Measurements from ENCODE around the gene BBS2. TPM values are rescaled to one million over a fixed set of nuclear protein-coding genes. Genes with fewer than 3 reads are reported as not detected.

BBS2 gene
- total and polyA plus RNA-seq, 2 of the 4 experiments (the other 2 are of a cell fraction), result 18.6 to 32.3 TPM

DNA sequence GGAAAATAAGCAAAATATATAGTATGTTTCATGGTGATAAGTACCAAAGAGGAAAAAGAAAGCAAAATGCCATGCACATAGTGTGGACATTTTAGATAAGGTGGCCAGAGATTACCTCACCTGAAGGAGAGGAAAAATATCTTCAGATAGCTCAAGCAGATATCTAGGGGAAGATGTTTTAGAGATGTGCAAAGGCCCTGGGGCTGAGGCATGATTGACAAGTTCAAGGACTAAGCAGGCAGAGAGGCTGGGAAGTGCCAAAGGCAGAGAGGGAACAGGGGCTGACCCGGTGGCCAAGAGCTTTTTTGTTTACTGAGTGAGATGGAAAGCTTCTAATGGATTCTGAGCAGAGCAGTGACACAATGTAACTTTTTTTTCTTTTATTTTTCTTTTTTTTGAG lies 40.6 kb upstream of the BBS2 start:
- H3K27me3 ChIP-seq (ENCODE audit: control insufficient read depth, insufficient read depth, low read length), result peaks cover 26% of the 10 kb centered on the region
- ChIA-PET POLR2A (ENCODE audit: unreplicated experiment) (no interaction called here), CTCF (interaction anchor here (1.2 to 1.6 kb wide), 2 partner anchors 13 to 17 kb away, joined by 3 read pairs; no protein-coding TSS in a partner anchor)
- intact Hi-C loops (cut with micrococcal nuclease) (no loop called here), dilution Hi-C loops (cut with HindIII; ENCODE audit: low sequenced_read_pairs, unreplicated experiment) (no loop called here), in situ Hi-C loops (cut with MboI; ENCODE audit: low sequenced_read_pairs) (no loop called here)
- H3K9me3 ChIP-seq (ENCODE audit: control insufficient read depth, insufficient read depth, low read length), result no peaks in the 10 kb centered on the region
- no peak overlapping the region for H3K4me3 ChIP-seq (ENCODE audit: insufficient read depth, low read depth, low read length)
- no peaks in the 10 kb centered on the region for H3K4me1 ChIP-seq (ENCODE audit: control insufficient read depth, insufficient read depth, low read length)
- TF ChIP-seq, protein P1, sequence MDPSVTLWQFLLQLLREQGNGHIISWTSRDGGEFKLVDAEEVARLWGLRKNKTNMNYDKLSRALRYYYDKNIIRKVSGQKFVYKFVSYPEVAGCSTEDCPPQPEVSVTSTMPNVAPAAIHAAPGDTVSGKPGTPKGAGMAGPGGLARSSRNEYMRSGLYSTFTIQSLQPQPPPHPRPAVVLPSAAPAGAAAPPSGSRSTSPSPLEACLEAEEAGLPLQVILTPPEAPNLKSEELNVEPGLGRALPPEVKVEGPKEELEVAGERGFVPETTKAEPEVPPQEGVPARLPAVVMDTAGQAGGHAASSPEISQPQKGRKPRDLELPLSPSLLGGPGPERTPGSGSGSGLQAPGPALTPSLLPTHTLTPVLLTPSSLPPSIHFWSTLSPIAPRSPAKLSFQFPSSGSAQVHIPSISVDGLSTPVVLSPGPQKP (IDR thresholded peaks at IDR 0.05; ENCODE audit: borderline replicate concordance, low read depth, low read length), result no peak
- no peak for TF ChIP-seq RAD21 (IDR thresholded peaks at IDR 0.05; ENCODE audit: low read length)
- TF ChIP-seq, protein P2, sequence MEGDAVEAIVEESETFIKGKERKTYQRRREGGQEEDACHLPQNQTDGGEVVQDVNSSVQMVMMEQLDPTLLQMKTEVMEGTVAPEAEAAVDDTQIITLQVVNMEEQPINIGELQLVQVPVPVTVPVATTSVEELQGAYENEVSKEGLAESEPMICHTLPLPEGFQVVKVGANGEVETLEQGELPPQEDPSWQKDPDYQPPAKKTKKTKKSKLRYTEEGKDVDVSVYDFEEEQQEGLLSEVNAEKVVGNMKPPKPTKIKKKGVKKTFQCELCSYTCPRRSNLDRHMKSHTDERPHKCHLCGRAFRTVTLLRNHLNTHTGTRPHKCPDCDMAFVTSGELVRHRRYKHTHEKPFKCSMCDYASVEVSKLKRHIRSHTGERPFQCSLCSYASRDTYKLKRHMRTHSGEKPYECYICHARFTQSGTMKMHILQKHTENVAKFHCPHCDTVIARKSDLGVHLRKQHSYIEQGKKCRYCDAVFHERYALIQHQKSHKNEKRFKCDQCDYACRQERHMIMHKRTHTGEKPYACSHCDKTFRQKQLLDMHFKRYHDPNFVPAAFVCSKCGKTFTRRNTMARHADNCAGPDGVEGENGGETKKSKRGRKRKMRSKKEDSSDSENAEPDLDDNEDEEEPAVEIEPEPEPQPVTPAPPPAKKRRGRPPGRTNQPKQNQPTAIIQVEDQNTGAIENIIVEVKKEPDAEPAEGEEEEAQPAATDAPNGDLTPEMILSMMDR (conservative IDR thresholded peaks at IDR 0.05; ENCODE audit: low read depth, low read length), result no peak
- no peak for TF ChIP-seq NFE2L2 (IDR thresholded peaks at IDR 0.05; ENCODE audit: low read depth, low read length)
- TF ChIP-seq RFX5 (IDR thresholded peaks at IDR 0.05; ENCODE audit: low read depth, low read length), result no peak
- TF ChIP-seq RCOR1 (IDR thresholded peaks at IDR 0.05; ENCODE audit: insufficient replicate concordance, low read length), result no peak
- TF ChIP-seq MAFK (IDR thresholded peaks at IDR 0.05; ENCODE audit: low read depth, low read length), result no peak
- no peak for TF ChIP-seq MAZ (IDR thresholded peaks at IDR 0.05; ENCODE audit: borderline replicate concordance, low read depth, low read length)
- TF ChIP-seq, protein P3, sequence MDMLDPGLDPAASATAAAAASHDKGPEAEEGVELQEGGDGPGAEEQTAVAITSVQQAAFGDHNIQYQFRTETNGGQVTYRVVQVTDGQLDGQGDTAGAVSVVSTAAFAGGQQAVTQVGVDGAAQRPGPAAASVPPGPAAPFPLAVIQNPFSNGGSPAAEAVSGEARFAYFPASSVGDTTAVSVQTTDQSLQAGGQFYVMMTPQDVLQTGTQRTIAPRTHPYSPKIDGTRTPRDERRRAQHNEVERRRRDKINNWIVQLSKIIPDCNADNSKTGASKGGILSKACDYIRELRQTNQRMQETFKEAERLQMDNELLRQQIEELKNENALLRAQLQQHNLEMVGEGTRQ (IDR thresholded peaks at IDR 0.05; ENCODE audit: low read depth, low read length), result no peak
- no peak for TF ChIP-seq CEBPB (IDR thresholded peaks at IDR 0.05; ENCODE audit: low read depth, low read length)
- TF ChIP-seq POLR2A (IDR thresholded peaks at IDR 0.05; ENCODE audit: low read depth, low read length), result no peak
- TF ChIP-seq FOS (IDR thresholded peaks at IDR 0.05; ENCODE audit: low read depth, low read length), result no peak
- H3K79me1 ChIP-seq (ENCODE audit: low read depth in 1 of 2, low read length in 2 of 2), result no peaks in the 10 kb centered on the region
- H3K9me1 ChIP-seq (ENCODE audit: insufficient read depth, low read length), result 0 out of 2 replicates have a peak, but pooled peaks cover 4% of the 10 kb centered on the region
- H4K8ac ChIP-seq (ENCODE audit: low read depth in 2 of 2, low read length in 2 of 2), result no peak overlapping the region
- WGBS, 2 experiments (ENCODE audit: extremely low coverage in 2 of 2, insufficient read length in 1 of 2), result no CpG with 5 or more reads among the region's 1 CpG
- H2BK20ac ChIP-seq (ENCODE audit: low read depth, low read length), result no peak overlapping the region
- H2BK5ac ChIP-seq (ENCODE audit: low read depth, low read length, poor library complexity, severe bottlenecking), result no peak overlapping the region
- no peak for DNase-seq
- no peaks in the 10 kb centered on the region for H4K20me1 ChIP-seq (ENCODE audit: insufficient read depth, low read length)
- no peak overlapping the region for H3K14ac ChIP-seq (replicated peaks; ENCODE audit: low read depth, low read length)
- H2AFZ ChIP-seq (replicated peaks; ENCODE audit: low read length, poor library complexity), result no peak overlapping the region
- no peak overlapping the region for H3K23ac ChIP-seq (ENCODE audit: low read depth, low read length)
- no peak overlapping the region for H3K27ac ChIP-seq (ENCODE audit: insufficient read depth, low read length)
- H2AK5ac ChIP-seq (ENCODE audit: low read depth, low read length), result no peak overlapping the region
- H3K36me3 ChIP-seq (ENCODE audit: control insufficient read depth, insufficient read depth, low read length), result no peaks in the 10 kb centered on the region
- no peak overlapping the region for H3K9ac ChIP-seq (ENCODE audit: low read depth, low read length)
- no peak overlapping the region for H2BK120ac ChIP-seq (ENCODE audit: low read depth, low read length)
- BruUV-seq (replicated peaks), result no TSS peak
- no peak overlapping the region for H3K18ac ChIP-seq (ENCODE audit: low read depth, low read length)
- no peak overlapping the region for H2AK9ac ChIP-seq (replicated peaks; ENCODE audit: low read depth, low read length, poor library complexity)
- no peak overlapping the region for H4K91ac ChIP-seq (ENCODE audit: insufficient read depth, low read depth, low read length)
- H4K5ac ChIP-seq (ENCODE audit: low read depth, low read length), result no peak overlapping the region
- H3K4me2 ChIP-seq (ENCODE audit: low read depth, low read length), result no peak overlapping the region
- no peak overlapping the region for H2BK15ac ChIP-seq (ENCODE audit: low read depth, low read length)
- ATAC-seq (ENCODE audit: low read depth), result no peak
- H3K56ac ChIP-seq (ENCODE audit: extremely low read depth, insufficient read depth, low read length), result no peak overlapping the region
- H3K4ac ChIP-seq (ENCODE audit: low read depth, low read length), result no peak overlapping the region
